RPMI7951 (cell line): ENCODE measurements around the gene UVRAG. TPM values are rescaled to one million over a fixed set of nuclear protein-coding genes. Genes with fewer than 3 reads are reported as not detected.

Experiments
- DNase-seq: peaks from one replicate; pipeline ENCODE4 v3.0.0-alpha.2; 2012; ENCODE audit warnings: low read depth
- total RNA-seq: library from RNA; depleted of rRNA; stranded (reverse); fragments of >200 nt; shearing (Covaris generic); gene quantifications from 2 replicates; pipeline ENCODE4 v1.2.3, GENCODE V29; 2014

UVRAG gene
- total RNA-seq, 1 experiment from 2014 or later, result 17.7 TPM

- peak; percentile 30 for DNase-seq
These were observed 287.8 kb downstream of the UVRAG start for GRCh38 chr11:76102802-76103201.

GRCh38 chr11:76103460-76103859 is 288.4 kb downstream of the UVRAG start:
- no peak for DNase-seq

- no peak for DNase-seq
These were observed 289.3 kb downstream of the UVRAG start for GRCh38 chr11:76104285-76104684.

GRCh38 chr11:76105637-76106036 is 290.6 kb downstream of the UVRAG start:
- DNase-seq, result no peak

GRCh38 chr11:76107971-76108370 is 293.0 kb downstream of the UVRAG start:
- no peak for DNase-seq

GRCh38 chr11:76114238-76114637 is 299.2 kb downstream of the UVRAG start:
- DNase-seq, result no peak

- DNase-seq, result no peak
These were observed 300.5 kb downstream of the UVRAG start for GRCh38 chr11:76115555-76115954.

- DNase-seq, result no peak
These were observed 304.0 kb downstream of the UVRAG start for GRCh38 chr11:76119032-76119431.

- no peak for DNase-seq
These were observed 304.8 kb downstream of the UVRAG start for GRCh38 chr11:76119779-76120178.

- no peak for DNase-seq
These were observed 305.6 kb downstream of the UVRAG start for GRCh38 chr11:76120513-76121101.

GRCh38 chr11:76123248-76123647 is 308.2 kb downstream of the UVRAG start:
- no peak for DNase-seq

- no peak for DNase-seq
These were observed 310.1 kb downstream of the UVRAG start for GRCh38 chr11:76124905-76125770.

GRCh38 chr11:76129729-76130128 is 314.7 kb downstream of the UVRAG start:
- DNase-seq, result no peak

GRCh38 chr11:76131142-76131541 is 316.1 kb downstream of the UVRAG start:
- peak; percentile 18 for DNase-seq

GRCh38 chr11:76131671-76132631 is 316.9 kb downstream of the UVRAG start:
- peak; percentile 18 for DNase-seq

- DNase-seq, result no peak
These were observed 319.2 kb downstream of the UVRAG start for GRCh38 chr11:76134239-76134638.

- DNase-seq, result no peak
These were observed 320.5 kb downstream of the UVRAG start for GRCh38 chr11:76135491-76135890.

- DNase-seq, result no peak
These were observed 324.3 kb downstream of the UVRAG start for GRCh38 chr11:76139314-76139713.

GRCh38 chr11:76140912-76141574 is 326.0 kb downstream of the UVRAG start:
- DNase-seq, result no peak

GRCh38 chr11:76141901-76142588 is 327.0 kb downstream of the UVRAG start:
- no peak for DNase-seq

- DNase-seq, result no peak
These were observed 328.3 kb downstream of the UVRAG start for GRCh38 chr11:76143274-76143673.
